ENCODE data around the gene MYO5A.
"Not testable (repeated sequence)": the region's sequence is repeated elsewhere in the genome, so short reads cannot be mapped to it uniquely, and the experiment has no call there.

The MYO5A gene

DNA sequence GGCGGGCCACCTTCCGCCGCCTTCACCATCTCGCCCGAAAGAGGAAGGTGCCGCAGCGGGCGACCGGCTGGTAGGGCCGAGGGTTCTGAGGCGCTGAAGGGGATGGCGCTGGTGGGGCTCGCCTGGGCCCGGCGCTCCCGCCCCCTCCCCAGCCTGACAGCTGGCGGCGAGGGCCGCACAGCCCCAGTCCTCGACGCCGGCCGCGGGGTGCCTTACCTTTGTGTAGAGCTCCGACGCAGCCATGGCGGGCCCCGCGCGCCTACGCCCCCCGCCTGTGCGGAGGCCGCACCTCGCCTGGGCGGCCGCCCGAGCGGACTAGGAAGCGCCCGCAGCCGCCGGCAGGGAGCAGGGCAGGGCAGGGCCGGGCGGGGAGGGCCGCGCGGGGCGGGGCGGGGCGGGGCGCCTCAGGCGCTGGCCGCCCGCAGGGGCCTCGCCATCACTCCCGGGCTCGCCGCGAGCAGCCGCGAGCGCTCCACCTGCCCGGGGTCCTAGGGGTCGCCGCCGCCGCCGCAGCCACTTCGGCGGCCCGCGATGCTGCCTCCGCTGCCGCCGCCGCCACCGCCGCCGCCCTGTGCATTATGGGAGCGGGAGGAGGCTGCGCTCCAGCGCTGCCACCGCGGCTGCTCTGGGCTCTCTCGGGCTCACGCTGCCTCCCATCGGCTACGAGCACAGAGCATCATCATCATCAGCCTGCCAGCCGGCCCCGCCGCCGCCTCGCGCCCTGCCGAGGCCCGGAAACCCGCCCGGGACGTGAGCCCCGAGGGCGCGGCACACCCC lies at the start of gene MYO5A:
TSS of gene MYO5A (minus strand) at position 317 of the 777 bp plus-strand sequence. CDS start at position 243, 74 bp downstream.
- Histone ChIP-seq H3K27me3 (peaks cover 20% of the 10 kb centered on the region), H3K9ac (peak within 1 kb of the TSS; percentile 83), H3K36me3 (no peaks in the 10 kb centered on the region), H3K4me2 (peak within 1 kb of the TSS; percentile 89), H3K4me1 (peaks cover 20% of the 10 kb centered on the region), H3K4me3 (peak within 1 kb of the TSS; percentile 78), H3K27ac (peak within 1 kb of the TSS; percentile 75), H3K9me3 (no peaks in the 10 kb centered on the region), H4K20me1 (peaks cover 45% of the 10 kb centered on the region)
- TF ChIP-seq Cebpa-rat (IDR thresholded peaks at IDR 0.05): no peak

DNA sequence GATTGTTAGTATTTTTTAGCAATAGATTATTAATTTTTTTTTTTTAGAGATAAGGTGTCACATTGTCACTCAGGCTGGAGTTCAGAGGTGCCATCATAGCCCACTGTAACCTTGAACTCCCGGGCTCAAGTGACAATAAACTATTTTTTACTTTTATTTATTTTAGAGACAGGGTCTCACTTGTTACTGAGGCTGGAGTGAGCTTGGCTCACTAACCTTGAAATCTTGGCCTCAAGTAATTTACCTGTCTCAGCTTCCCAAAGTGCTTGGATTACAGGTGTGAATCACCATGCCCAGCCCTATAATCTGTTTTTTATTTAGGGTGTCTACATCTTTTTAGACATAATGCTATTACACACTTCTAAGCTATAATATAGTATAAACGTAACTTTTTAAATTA lies 48.0 kb upstream of the MYO5A start:
- Histone ChIP-seq H3K9me3 (no peaks in the 10 kb centered on the region; the same call in 1 of the 2 replicates), H4K20me1 (no peaks in the 10 kb centered on the region), H3K27ac (no peak overlapping the region), H3K27me3 (no peaks in the 10 kb centered on the region), H3K4me2 (no peak overlapping the region), H3K9ac (no peak overlapping the region), H3K4me3 (no peak overlapping the region), H3K36me3 (0 out of 2 replicates have a peak, but pooled peaks cover under 1% of the 10 kb centered on the region), H3K4me1 (no peaks in the 10 kb centered on the region)
- no peak for TF ChIP-seq Cebpa-rat (IDR thresholded peaks at IDR 0.05)

DNA sequence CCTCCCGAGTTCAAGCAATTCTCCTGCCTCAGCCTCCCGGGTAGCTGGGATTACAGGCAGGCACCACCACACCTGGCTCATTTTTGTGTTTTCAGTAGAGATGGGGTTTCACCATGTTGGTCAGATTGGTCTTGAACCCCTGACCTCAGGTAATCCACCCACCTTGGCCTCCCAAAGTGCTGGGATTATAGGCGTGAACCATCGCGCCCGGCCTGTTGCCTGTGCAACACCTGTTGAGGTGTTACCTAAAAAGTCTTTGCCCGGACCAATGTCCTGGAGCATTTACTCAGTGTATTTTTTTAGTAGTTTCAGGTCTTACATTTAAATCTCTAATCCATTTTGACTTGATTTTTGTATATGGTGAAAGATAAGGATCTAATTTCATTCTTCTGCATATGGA lies 46.9 kb upstream of the MYO5A start:
- H3K36me3 ChIP-seq, H3K9me3 ChIP-seq: not testable (repeated sequence)

DNA sequence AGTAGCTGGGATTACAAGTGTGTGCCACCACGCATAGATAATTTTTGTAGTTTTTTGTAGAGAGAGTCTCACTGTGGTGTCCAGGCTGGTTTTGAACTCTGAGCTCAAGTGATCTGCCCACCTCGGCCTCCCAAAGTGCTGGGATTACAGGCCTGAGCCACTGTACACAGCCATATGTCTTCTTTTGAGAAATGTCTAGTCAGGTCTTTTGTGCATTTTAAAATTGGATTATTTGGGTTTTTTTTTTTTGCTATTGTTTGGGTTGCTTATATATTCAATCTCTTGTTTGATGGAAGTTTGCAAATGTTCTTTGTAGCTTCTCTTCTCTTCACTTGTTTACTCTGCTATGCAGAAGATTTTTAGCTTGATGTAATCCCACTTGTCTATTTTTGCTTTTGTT lies 46.4 kb upstream of the MYO5A start:
- Histone ChIP-seq H4K20me1 (no peaks in the 10 kb centered on the region), H3K9ac (no peak overlapping the region), H3K36me3 (no peaks in the 10 kb centered on the region), H3K27me3 (no peaks in the 10 kb centered on the region), H3K9me3 (no peaks in the 10 kb centered on the region; the same call in 1 of the 2 replicates), H3K27ac (no peak overlapping the region), H3K4me3 (no peak overlapping the region), H3K4me1 (no peaks in the 10 kb centered on the region), H3K4me2 (no peak overlapping the region)
- TF ChIP-seq Cebpa-rat (IDR thresholded peaks at IDR 0.05): no peak

More for the DNA sequence above, 46.9 kb upstream of the MYO5A start:
- H3K27ac ChIP-seq, H3K4me3 ChIP-seq, H3K4me2 ChIP-seq, H3K9ac ChIP-seq, H3K4me1 ChIP-seq, H4K20me1 ChIP-seq, H3K27me3 ChIP-seq: not testable (repeated sequence)

DNA sequence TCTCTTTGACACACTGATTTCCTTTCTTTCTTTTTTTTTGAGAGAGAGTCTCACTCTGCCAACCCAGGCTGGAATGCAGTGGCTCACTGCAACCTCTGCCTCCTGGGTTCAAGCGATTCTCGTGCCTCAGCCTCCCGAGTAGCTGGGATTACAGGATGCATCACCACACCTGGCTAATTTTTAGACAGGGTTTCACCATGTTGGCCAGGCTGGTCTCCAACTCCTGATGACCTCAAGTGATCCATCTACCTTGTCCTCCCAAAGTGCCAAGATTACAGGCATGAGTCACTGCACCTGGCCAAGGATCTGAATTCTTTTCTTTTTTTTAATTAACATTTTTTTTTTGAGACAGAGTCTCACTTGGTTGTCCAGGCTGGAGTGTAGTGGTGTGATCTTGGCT lies 45.9 kb upstream of the MYO5A start:
- H3K4me1 ChIP-seq, H3K4me2 ChIP-seq, H3K27me3 ChIP-seq, H3K4me3 ChIP-seq, H4K20me1 ChIP-seq, H3K36me3 ChIP-seq, H3K9me3 ChIP-seq, H3K27ac ChIP-seq, H3K9ac ChIP-seq: not testable (repeated sequence)

DNA sequence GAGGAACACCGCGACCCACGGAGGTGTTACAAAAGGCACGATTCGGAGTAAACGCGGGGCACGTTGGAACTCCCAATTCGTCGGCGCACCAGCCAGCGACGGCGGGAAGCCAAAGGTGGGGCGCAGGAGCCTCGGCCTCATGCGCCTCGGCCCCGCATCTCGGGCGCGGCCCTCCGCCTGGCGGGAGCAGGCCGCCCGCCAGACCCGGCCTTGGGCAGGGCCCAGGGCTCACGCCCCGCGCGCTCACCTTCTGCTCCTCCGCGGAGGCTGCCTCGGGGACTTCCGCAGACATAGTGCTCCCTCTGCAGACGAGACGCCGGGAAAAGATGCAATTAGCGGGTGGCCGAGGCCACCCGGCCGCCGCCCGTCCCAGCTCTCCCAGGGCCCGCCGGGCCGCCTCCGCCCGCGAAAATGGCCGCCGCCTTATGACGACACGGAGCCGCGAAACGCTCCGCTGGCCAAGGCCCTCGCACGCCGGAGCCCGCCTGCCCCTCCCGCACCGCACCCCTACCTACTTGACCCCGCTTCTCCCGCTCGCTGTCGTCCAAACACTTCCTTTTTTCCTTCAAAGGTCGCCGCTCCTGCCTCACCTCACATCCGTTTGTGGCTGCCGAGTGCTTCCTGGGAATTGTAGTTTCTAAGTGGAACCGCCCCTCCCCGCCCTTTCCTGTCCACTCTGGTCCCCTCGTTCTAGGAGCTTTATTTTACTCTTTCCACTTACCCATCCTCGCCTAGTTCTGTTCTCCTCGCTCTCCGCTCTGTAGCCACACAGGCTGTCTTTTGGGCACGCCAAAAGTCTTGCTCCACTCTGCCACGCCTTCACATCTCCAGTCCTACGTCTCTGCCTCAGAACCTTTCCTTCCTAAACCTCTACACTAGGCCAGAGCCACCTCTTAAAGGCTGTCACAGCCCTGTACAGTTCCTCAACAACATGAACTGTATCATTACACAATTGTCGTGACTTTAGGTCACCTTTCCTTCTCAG lies 40.2 kb upstream of the MYO5A start, which contains the start of gene ARPP19:
TSS of gene ARPP19 (minus strand) at position 430 of the 985 bp plus-strand sequence. CDS start at position 292, 138 bp downstream.
- Histone ChIP-seq H3K4me3 (peak within 1 kb of the TSS; percentile 81), H3K4me2 (peak within 1 kb of the TSS; percentile 82), H3K27ac (peak within 1 kb of the TSS; percentile 91), H3K4me1 (peaks cover 20% of the 10 kb centered on the region), H4K20me1 (peaks cover 44% of the 10 kb centered on the region), H3K27me3 (no peaks in the 10 kb centered on the region), H3K36me3 (peaks cover 11% of the 10 kb centered on the region; the same call in 1 of the 2 replicates), H3K9ac (peak within 1 kb of the TSS; percentile 96), H3K9me3 (no peaks in the 10 kb centered on the region)
- no peak for TF ChIP-seq Cebpa-rat (IDR thresholded peaks at IDR 0.05)

DNA sequence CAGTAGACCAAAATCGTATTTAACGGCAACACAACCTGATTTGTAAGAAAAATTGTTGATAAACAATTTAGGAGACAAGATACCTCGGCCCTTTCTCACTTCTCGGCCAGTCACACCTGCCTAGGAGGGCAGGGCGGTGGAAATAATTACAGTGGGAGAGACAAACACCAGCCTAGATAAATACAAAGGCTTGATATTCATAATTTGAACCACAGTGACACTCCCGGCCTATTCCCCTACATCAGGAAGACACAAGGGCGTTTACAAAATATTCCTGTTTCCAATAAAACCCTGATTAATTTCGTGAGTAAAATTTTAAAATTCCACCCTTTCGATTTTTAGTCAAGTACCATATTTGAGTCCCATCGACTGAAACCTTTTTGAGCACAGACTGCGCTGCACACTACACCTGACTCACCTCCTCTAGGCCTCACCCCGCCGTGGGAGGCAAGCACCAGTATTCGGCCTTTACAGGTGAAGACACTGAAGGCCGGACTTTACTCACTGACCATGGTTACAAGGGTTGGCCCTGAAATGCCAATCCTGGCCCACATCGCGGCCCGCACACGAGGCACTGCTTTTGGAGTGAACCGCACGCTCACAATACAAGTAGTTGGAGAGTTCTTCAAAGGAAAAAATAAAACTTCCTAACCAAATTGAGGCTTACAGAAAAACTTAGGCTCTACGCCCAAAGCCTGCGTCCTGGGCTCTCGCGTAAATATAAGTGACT lies 39.4 kb upstream of the MYO5A start:
- TF ChIP-seq Cebpa-rat (IDR thresholded peaks at IDR 0.05): no peak
- peaks cover 53% of the 10 kb centered on the region for H4K20me1 ChIP-seq
- H3K4me1 ChIP-seq: peaks cover 20% of the 10 kb centered on the region
- H3K9ac ChIP-seq: peak overlapping the region; percentile 96
- H3K27ac ChIP-seq: peak overlapping the region; percentile 91
- peaks cover 19% of the 10 kb centered on the region for H3K36me3 ChIP-seq
- H3K9me3 ChIP-seq: no peaks in the 10 kb centered on the region
- no peaks in the 10 kb centered on the region for H3K27me3 ChIP-seq
- H3K4me3 ChIP-seq: peak overlapping the region; percentile 81
- H3K4me2 ChIP-seq: peak overlapping the region; percentile 82

DNA sequence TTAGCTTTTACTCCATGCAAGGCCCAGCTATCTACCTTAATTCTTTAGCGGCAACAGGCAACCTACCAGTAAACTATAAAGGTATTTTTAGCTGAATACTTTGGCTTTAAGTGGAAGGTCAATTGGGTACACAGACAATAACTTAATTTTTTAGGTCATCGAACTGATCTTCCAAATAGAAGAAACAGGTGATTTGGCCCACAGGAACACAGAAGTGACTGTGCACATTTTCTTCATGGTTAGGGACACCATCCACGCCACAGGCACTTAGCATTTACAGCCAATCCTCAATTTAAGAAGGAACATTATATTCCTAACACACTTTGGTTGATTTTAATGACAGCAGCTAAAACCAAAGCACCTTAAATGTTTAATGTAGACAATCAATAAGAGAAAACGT lies 38.2 kb upstream of the MYO5A start:
- Histone ChIP-seq H3K36me3 (peaks cover 27% of the 10 kb centered on the region), H3K4me3 (peak overlapping the region; percentile 81), H3K4me1 (peaks cover 20% of the 10 kb centered on the region), H3K4me2 (peak overlapping the region; percentile 82), H3K9ac (peak overlapping the region; percentile 96), H4K20me1 (peaks cover 64% of the 10 kb centered on the region), H3K27ac (no peak overlapping the region), H3K9me3 (no peaks in the 10 kb centered on the region), H3K27me3 (no peaks in the 10 kb centered on the region)
- no peak for TF ChIP-seq Cebpa-rat (IDR thresholded peaks at IDR 0.05)

DNA sequence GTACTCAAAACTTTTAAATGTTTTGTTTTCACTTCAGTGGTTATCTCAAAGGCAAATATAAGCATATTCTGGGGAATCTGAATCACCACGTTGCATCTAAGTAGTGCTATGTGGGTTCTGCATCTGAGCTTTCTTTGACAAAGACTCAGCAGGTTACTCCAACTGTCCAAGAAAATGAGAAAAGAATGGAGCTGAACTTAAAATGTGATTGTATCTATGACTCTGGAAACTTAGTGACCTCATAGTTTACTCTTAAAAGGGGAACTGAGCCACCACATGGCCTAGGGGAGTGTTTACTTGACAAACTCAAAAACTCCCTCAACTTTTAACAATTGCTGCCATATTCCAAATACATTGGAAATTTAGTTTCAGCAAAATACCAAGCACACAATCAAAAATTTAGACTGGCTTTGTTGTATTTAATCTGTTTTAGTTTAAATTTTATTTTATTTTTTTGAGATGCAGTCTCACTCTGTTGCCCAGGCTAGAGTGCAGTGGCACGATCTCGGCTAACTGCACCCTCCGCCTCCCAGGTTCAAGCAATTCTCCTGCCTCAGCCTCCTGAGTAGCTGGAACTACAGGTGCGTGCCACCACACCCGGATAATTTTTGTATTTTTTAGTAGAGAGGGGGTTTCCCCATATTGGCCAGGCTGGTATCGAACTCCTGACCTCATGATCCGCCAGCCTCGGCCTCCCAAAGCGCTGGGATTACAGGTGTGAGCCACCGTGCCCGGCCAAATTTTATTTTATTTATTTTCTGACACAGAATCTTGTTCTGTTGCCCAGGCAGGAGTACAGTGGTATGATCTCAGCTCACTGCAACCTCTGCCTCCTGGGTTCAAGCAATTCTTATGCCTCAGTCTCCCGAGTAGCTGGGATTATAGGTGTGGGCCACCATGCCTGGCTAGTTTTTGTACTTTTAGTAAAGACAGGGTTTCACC lies 37.0 kb upstream of the MYO5A start:
- not testable (repeated sequence) for H3K9me3 ChIP-seq, H3K27me3 ChIP-seq, H3K9ac ChIP-seq, H3K4me3 ChIP-seq, H3K27ac ChIP-seq
- H3K36me3 ChIP-seq: peaks cover 29% of the 10 kb centered on the region
- H3K4me1 ChIP-seq: peaks cover 20% of the 10 kb centered on the region
- peak overlapping the region; percentile 82 for H3K4me2 ChIP-seq
- peaks cover 76% of the 10 kb centered on the region for H4K20me1 ChIP-seq

Data from BLaER1 (cell line).